Transverse colon (tissue), 4 donors: ENCODE results near the gene PIM1.

Source experiments
- EP300 ChIP-seq: sonication (generic); formaldehyde crosslinking; IDR thresholded peaks from one replicate; pipeline ENCODE4 v1.6.1; 2017; ENCODE audit warnings: antibody characterized with exemption, low read depth
- POLR2A ChIP-seq: fragments of 450-650 bp; IDR thresholded peaks from one replicate; pipeline ENCODE4 v1.6.1; 2016; ENCODE audit warnings: antibody characterized with exemption, mild to moderate bottlenecking, moderate library complexity
- POLR2AphosphoS5 ChIP-seq, 3 donors: sonication (generic); formaldehyde crosslinking; IDR thresholded peaks; one replicate each; pipeline ENCODE4 v1.6.1; 2016; ENCODE audit warnings: antibody characterized with exemption in 3 of 3
- TF ChIP-seq, protein P1 (sequence below), 5 experiments: fragments of 200-600 bp in 3 of 5; fragments of 450-650 bp in 2 of 5; sonication (generic) in 3 of 5; IDR thresholded peaks; 1 replicate in 2 of 5; 2 replicates in 3 of 5; pipeline ENCODE4 v1.5.1; 2016 to 2017; ENCODE audit warnings: antibody characterized with exemption in 5 of 5, inconsistent platforms in 3 of 5, mild to moderate bottlenecking in 2 of 5, moderate library complexity in 1 of 5

DNA sequence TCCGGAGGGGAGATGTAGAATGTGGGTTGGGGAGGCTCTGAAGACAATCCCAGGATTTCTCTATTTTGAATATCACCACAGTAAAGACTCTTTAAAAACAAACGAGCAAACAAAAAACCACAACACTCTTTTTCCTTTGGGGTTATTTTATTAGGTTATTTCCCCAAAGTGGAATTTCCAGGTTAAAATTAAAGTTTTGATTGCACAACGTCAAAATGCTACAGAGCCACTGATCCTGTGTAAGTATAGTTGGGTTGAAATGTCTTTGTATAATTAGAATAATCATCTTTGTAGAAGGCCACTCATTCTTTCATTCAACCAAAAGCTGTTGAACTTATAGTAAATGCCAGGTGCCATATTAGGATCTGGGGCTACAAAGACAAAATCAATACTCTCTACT, 19.6 kb upstream of the PIM1 start:
- TF ChIP-seq POLR2A (no peak), EP300 (no peak), POLR2AphosphoS5 (IDR thresholded peaks at IDR 0.05) (no peak)
- TF ChIP-seq, protein P1, sequence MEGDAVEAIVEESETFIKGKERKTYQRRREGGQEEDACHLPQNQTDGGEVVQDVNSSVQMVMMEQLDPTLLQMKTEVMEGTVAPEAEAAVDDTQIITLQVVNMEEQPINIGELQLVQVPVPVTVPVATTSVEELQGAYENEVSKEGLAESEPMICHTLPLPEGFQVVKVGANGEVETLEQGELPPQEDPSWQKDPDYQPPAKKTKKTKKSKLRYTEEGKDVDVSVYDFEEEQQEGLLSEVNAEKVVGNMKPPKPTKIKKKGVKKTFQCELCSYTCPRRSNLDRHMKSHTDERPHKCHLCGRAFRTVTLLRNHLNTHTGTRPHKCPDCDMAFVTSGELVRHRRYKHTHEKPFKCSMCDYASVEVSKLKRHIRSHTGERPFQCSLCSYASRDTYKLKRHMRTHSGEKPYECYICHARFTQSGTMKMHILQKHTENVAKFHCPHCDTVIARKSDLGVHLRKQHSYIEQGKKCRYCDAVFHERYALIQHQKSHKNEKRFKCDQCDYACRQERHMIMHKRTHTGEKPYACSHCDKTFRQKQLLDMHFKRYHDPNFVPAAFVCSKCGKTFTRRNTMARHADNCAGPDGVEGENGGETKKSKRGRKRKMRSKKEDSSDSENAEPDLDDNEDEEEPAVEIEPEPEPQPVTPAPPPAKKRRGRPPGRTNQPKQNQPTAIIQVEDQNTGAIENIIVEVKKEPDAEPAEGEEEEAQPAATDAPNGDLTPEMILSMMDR (IDR thresholded peaks at IDR 0.05): no peak
